GM12891 (cell line): ENCODE data around the gene OSM.

Experiments used
- DNase-seq: peaks from one replicate; pipeline ENCODE4 v3.0.0; 2011; ENCODE audit warnings: low spot score; ENCODE audit not compliant: insufficient read length
- FAIRE-seq: peaks from 2 replicates; lab custom pipeline; 2011; peaks lifted over from hg19 to GRCh38; lab: Jason Lieb, UNC
- PAX5 ChIP-seq: IDR thresholded peaks from 2 replicates; pipeline ENCODE4 v1.6.1; 2011; ENCODE audit warnings: low read length, moderate library complexity, mild to moderate bottlenecking; ENCODE audit not compliant: insufficient read depth, severe bottlenecking
- POLR2A ChIP-seq: IDR thresholded peaks from 2 replicates; pipeline ENCODE4 v1.6.1; 2011; ENCODE audit warnings: low read depth, low read length, control low read depth
- POLR2AphosphoS5 ChIP-seq: IDR thresholded peaks from 2 replicates; pipeline ENCODE4 v1.6.1; 2011; ENCODE audit warnings: low read depth, low read length, control low read depth
- POU2F2 ChIP-seq: IDR thresholded peaks from 2 replicates; pipeline ENCODE4 v1.6.1; 2011; ENCODE audit warnings: low read depth, mild to moderate bottlenecking, control low read depth, low read length, moderate library complexity
- SPI1 ChIP-seq: IDR thresholded peaks from 2 replicates; pipeline ENCODE4 v1.6.1; 2011; ENCODE audit warnings: low read depth, low read length, control low read depth
- TAF1 ChIP-seq: IDR thresholded peaks from 2 replicates; pipeline ENCODE4 v1.6.1; 2011; ENCODE audit warnings: low read depth, low read length, control low read depth

OSM gene

GRCh38 chr22:30245985-30246813, 20.5 kb downstream of the OSM start, which contains the start of gene LIF:
LIF (minus strand) TSS chr22:30246759; CDS start chr22:30246695, 64 bp downstream.
- peak; percentile 77 for DNase-seq
- TF ChIP-seq PAX5 (no peak), POU2F2 (no peak), POLR2AphosphoS5 (no peak), POLR2A (no peak), SPI1 (no peak), TAF1 (no peak)
- no peak for FAIRE-seq

- FAIRE-seq (no peak), DNase-seq (no peak)
- TF ChIP-seq POLR2AphosphoS5 (no peak), POU2F2 (no peak), SPI1 (no peak), TAF1 (no peak), PAX5 (no peak), POLR2A (no peak)
Measured at GRCh38 chr22:30245181-30245984, 21.3 kb downstream of the OSM start.

- FAIRE-seq (no peak), DNase-seq (no peak)
- no peak for TF ChIP-seq TAF1
- TF ChIP-seq POLR2A: no peak
- TF ChIP-seq SPI1: no peak
- no peak for TF ChIP-seq POU2F2
- no peak for TF ChIP-seq POLR2AphosphoS5
- TF ChIP-seq PAX5: no peak
Measured at GRCh38 chr22:30244641-30245040, 22.0 kb downstream of the OSM start.

GRCh38 chr22:30244066-30244465, 22.6 kb downstream of the OSM start:
- FAIRE-seq (no peak), DNase-seq (no peak)

GRCh38 chr22:30243661-30244060, 23.0 kb downstream of the OSM start:
- FAIRE-seq (no peak), DNase-seq (no peak)
- TF ChIP-seq POLR2A: no peak
- TF ChIP-seq SPI1: no peak
- no peak for TF ChIP-seq TAF1
- no peak for TF ChIP-seq PAX5
- TF ChIP-seq POLR2AphosphoS5: no peak
- TF ChIP-seq POU2F2: no peak

More at GRCh38 chr22:30244066-30244465, 22.6 kb downstream of the OSM start:
- no peak for TF ChIP-seq TAF1
- no peak for TF ChIP-seq PAX5
- TF ChIP-seq POLR2AphosphoS5: no peak
- no peak for TF ChIP-seq POU2F2
- TF ChIP-seq POLR2A: no peak
- TF ChIP-seq SPI1: no peak

- DNase-seq: no peak
- TF ChIP-seq TAF1 (no peak), POLR2AphosphoS5 (no peak), POLR2A (no peak), SPI1 (no peak), PAX5 (no peak), POU2F2 (no peak)
- FAIRE-seq: no peak
Measured at GRCh38 chr22:30241576-30242371, 24.9 kb downstream of the OSM start.

GRCh38 chr22:30240541-30241417, 25.9 kb downstream of the OSM start:
- FAIRE-seq (peak; percentile 69), DNase-seq (no peak)
- TF ChIP-seq POLR2A (no peak), TAF1 (no peak), POU2F2 (no peak), POLR2AphosphoS5 (no peak), SPI1 (peak; percentile 88)

- DNase-seq: no peak
- TF ChIP-seq PAX5: no peak
- FAIRE-seq: no peak
Measured at GRCh38 chr22:30239488-30240405, 26.9 kb downstream of the OSM start.
